Neural progenitor cell (in vitro differentiated cells): Measurements from ENCODE around the gene BGN.

Experiments
- CTCF ChIP-seq: fragments of 200-600 bp; sonication (generic); IDR thresholded peaks from 2 replicates; pipeline ENCODE4 v1.5.1; 2017; ENCODE audit warnings: antibody characterized with exemption, mild to moderate bottlenecking
- EZH2 ChIP-seq: fragments of 200-600 bp; sonication (generic); IDR thresholded peaks from 2 replicates; pipeline ENCODE4 v1.6.1; 2017; ENCODE audit warnings: antibody characterized with exemption, mild to moderate bottlenecking, moderate library complexity

- TF ChIP-seq EZH2 (no peak), CTCF (no peak)
These were observed 4.6 kb downstream of the BGN start for GRCh38 chrX:153499341-153499740.
